Heart left ventricle (tissue), 13 donors: ENCODE data around the gene PRKCA.

ENCODE experiments used
- POLR2A ChIP-seq, 2 donors: fragments of 450-650 bp; IDR thresholded peaks; one replicate each; pipeline ENCODE4 v1.6.1; 2017; ENCODE audit warnings: antibody characterized with exemption in 2 of 2, mild to moderate bottlenecking in 2 of 2, moderate library complexity in 2 of 2
- TF ChIP-seq, protein P1 (sequence below), 12 donors: fragments of 200-600 bp; sonication (generic) in 4 of 12; IDR thresholded peaks; one replicate each; pipeline versions ENCODE4 v1.5.0 to v1.8.0; 2018 to 2022; ENCODE audit warnings: antibody characterized with exemption in 12 of 12, mild to moderate bottlenecking in 5 of 12
- donor health status: ischemic (EF 13 %, LVEDD 7.1; RV severe dilation, severe dysfunction).
- donor health status: DM: no; HTN: yes; CAD: no.
- donor health status: DM: no; HTN: no; CAD: no.
- donor health status: ischemic (EF 25% LVEDD 6.9; RV normal size, moderate dysfunction).
- donor health status: ischemic (EF 25% LVEDD 5.7; RV mildly dilated, moderate dysfunction).
- donor health status: ischemic (EF 35%, LVEDD 5.7; RV mildly dilated, moderate dysfunction).
- donor health status: nonischemic (EF 11% LVEDD 7.7; RV severe dilation, severe dysfunction).
- donor health status: DM: yes; HTN: yes; CAD: no.
- donor health status: PGD.
- donor health status: ischemic (EF 29% LVEDD 5.4; RV normal size, mild dysfunction).
- donor health status: nonischemic (EF 23%, LVEDD 6.1; RV moderate dilation, normal function).

DNA sequence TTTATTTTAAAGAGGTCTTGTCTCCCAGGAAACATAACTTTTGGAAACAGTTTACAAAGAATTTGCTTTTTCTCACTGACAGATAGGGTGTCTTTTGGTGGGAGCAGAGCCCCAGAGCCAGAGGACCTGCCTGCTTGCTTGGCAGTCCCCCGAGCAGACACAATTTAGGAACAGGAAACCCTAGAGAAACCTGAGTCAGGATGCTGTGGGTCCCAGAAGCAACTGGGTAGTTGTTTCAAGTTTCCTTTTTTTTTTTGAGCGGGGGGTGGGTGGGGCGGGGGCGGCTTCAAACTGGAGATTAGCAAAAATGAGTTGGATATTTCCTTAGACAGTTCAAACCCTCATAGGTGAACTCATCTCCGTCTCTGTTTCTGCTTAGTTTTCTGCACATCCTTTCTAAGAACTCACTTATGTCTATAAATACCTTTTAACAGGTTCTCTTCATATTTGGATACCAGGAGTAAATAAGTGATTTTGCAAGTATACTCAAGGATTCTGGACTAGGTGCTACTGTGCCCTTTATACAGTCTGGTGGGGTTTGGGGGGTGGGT, 135.1 kb downstream of the PRKCA start:
- TF ChIP-seq, protein P1, sequence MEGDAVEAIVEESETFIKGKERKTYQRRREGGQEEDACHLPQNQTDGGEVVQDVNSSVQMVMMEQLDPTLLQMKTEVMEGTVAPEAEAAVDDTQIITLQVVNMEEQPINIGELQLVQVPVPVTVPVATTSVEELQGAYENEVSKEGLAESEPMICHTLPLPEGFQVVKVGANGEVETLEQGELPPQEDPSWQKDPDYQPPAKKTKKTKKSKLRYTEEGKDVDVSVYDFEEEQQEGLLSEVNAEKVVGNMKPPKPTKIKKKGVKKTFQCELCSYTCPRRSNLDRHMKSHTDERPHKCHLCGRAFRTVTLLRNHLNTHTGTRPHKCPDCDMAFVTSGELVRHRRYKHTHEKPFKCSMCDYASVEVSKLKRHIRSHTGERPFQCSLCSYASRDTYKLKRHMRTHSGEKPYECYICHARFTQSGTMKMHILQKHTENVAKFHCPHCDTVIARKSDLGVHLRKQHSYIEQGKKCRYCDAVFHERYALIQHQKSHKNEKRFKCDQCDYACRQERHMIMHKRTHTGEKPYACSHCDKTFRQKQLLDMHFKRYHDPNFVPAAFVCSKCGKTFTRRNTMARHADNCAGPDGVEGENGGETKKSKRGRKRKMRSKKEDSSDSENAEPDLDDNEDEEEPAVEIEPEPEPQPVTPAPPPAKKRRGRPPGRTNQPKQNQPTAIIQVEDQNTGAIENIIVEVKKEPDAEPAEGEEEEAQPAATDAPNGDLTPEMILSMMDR (IDR thresholded peaks at IDR 0.05): no peak
- TF ChIP-seq POLR2A (IDR thresholded peaks at IDR 0.05): no peak
